HG03097 (cell line): ENCODE data around the gene CBY3.
"Not testable (repeated sequence)": the region's sequence is repeated elsewhere in the genome, so short reads cannot be mapped to it uniquely, and the experiment has no call there.

ENCODE experiments used
- ATAC-seq: cut with Tn5 transposase; IDR thresholded peaks from one replicate; pipeline ENCODE4 v1.9.1; 2021; ENCODE audit not compliant: unreplicated experiment, low FRiP score

Gene CBY3

DNA sequence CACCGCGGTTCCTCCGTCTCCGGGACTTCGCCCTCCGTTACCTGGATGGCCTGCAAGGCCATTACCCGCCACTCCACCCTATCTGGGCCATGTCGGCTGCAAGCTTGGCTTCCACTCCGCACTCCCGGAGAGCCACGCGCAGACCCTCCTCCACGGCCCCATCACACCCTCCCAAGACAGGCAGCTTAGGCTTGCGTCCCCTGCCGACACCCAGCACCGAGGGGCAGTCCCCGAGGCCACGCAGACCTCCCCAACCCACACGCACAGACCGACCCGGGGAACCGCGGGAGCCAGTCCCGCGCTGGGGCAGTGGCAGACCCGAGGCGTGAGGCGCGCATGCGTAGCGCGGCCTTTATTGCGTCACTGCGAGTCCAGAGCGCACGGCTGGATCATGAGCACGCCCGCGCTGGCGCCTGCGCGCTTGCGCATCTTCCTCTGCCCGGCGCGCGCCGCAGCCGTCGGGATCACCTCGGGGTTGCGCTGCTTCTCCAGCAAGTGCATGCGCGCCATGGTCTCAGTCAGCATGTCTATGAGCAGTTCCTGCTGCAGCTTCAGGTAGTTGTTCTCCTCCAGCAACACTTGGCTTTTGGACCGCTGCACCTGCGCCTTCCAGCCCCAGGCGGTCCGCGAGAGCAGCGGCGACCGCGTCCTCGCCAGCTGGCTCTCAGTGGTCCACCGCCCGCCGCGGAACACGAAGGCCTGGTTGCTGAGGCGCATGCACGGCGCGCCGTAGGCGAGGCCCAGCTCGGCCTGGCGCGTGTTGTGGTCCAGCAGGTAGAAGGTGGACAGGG, 2.4 kb downstream of the CBY3 start:
- peak; percentile 88 for ATAC-seq

- ATAC-seq = no peak
These were observed 12.4 kb downstream of the CBY3 start for GRCh38 chr5:179668391-179668790.

- not testable (repeated sequence) for ATAC-seq
These were observed 19.2 kb downstream of the CBY3 start for GRCh38 chr5:179661647-179662046.

DNA sequence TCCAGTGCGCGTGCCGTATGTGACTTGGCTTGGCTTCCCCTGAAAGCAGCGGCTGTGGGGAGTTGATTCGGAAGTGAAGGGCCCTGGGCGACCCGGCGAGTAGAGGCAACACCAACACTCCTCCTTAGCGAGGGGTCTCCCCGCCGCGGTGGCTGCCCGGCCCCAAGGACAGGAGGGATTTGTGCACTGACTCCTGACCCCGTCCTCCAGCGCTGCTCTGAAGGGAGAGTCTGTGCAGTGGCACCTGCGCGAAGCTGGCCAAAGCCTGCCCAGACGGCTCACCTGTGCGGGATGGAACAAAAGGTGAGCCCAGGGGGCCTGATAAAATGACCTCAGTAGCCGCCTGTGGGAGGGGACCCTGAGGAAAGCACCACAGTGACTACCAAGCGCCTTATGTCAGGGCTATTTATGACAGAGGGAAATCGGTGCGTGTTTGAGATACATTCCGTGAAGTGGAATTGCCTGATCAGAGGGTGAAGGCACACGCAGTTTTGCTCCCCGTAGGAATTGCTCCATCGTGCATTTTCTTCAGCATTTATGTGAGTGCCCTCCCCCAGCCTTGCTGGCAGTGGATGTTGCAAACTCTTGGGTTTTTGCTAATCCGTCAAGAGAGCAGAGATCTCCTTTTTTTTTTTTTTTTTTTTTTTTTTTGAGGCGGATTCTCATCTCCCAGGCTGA, 22.5 kb downstream of the CBY3 start:
- ATAC-seq = not testable (repeated sequence)

DNA sequence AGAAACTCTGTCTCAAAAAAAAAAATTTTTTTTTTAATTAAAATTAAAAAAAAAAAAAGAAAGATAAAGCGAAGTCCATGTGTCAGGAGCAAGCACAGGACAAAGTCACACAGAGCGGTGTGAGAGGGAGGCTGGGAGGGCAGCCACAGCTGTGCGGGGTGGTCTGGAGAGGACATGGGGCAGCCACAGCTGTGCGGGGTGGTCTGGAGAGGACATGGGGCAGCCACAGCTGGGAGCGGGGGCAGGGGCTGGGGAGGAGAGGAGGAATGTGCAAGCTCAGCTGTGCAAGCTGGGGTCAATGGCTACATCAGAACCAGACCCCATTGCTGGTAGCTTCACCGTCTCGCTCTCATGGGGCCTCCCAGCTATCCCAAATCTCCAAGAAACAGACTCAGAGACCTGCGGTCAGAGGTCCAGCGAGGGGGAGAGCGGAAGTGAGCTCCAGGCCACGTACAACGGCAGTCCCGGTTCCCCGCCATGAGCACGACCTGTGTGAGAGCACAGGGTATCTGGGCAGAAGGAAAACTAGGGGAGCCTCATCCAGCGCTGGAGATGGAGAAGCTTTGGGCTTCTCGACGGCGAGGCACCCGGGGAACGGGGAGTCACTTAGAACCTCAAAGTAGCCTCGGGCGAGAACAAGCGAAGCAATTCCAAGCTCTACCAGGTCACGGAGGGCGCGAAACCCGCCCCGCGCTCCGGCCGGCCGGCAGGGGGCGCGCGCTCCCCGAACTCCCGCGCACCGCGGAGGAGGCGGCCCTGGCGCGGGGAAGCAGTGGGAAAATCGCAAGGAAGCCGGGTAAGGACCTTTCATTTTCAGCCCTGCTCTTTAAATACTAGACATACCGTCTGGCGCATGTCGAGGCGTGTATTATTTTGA, 23.3 kb downstream of the CBY3 start:
- peak; percentile 87 for ATAC-seq

GRCh38 chr5:179653135-179653534, 27.7 kb downstream of the CBY3 start:
- not testable (repeated sequence) for ATAC-seq

DNA sequence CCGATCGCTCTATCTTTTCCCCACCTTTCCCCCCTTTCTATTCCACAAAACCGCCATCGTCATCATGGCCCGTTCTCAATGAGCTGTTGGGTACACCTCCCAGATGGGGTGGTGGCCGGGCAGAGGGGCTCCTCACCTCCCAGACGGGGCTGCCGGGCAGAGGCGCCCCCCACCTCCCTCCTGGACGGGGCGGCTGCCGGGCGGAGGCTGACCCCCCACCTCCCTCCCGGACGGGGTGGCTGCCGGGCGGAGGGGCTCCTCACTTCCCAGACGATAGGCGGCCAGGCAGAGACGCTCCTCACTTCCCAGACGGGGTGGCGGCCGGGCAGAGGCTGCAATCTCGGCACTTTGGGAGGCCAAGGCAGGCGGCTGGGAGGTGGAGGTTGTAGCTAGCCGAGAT, 30.6 kb downstream of the CBY3 start:
- not testable (repeated sequence) for ATAC-seq

- not testable (repeated sequence) for ATAC-seq
These were observed 31.6 kb downstream of the CBY3 start for GRCh38 chr5:179649166-179649703.

- no peak for ATAC-seq
These were observed 32.4 kb downstream of the CBY3 start for GRCh38 chr5:179648410-179648809.

- ATAC-seq = not testable (repeated sequence)
These were observed 36.1 kb downstream of the CBY3 start for GRCh38 chr5:179644766-179645165.

DNA sequence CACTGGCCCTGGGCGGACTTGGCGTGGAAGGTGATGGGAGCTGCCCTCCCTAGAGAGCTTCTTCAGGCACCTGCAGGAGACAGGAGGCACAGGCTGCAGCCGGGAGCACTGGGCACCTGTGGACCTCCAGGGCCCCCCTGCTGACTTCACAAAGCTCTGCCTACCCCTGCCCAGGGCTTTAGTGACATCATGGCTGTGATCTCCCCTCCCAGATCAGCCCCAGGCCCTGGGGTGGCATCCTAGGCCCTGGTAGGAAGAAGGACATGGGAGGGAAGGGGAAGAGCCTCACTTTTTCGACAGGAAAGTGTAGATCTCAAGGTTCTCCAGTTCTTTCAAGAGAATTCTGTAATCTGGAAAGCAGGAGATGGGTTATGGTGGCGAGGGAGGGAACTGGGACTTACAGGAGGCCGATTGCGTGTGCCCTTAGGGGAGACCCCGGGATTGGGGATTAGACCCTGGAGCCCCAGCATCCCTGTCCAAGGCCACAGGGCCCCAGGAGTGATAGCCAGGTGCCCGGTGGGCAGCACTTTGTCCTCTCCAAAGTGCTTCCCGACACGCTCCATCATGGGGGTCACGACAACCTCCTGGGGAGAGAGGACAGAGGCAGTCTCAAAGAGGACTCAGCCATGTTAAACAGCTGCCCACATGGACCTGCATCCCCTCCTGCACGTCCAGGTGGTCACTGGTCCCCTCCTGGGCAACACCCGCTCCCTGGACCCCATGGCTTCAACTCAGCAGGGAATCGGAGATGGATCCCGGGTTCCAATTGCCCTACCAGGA, 37.5 kb downstream of the CBY3 start:
- ATAC-seq = not testable (repeated sequence)

GRCh38 chr5:179642626-179643025, 38.2 kb downstream of the CBY3 start:
- not testable (repeated sequence) for ATAC-seq

DNA sequence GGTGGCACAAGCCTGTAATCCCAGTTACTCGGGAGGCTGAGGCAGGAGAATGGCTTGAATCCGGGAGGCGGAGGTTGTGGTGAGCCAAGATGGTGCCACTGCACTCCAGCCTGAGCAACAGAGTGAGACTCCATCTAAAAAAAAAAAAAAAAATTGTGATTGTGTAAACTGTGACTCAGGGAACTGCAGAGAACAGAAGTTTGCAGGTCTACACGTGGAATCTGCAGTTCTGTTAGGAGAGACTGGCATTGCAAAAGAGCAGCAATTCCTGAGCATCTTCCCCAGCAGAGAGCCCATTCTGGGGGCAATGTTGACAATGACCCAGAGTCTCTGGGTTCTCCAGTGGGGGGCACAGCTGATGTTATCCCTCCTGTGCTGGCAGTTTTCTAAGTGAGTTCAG, 39.1 kb downstream of the CBY3 start:
- ATAC-seq = not testable (repeated sequence)

- ATAC-seq = not testable (repeated sequence)
These were observed 41.5 kb downstream of the CBY3 start for GRCh38 chr5:179639296-179639695.

- peak; percentile 87 for ATAC-seq
These were observed 46.3 kb downstream of the CBY3 start for GRCh38 chr5:179634370-179635172.

DNA sequence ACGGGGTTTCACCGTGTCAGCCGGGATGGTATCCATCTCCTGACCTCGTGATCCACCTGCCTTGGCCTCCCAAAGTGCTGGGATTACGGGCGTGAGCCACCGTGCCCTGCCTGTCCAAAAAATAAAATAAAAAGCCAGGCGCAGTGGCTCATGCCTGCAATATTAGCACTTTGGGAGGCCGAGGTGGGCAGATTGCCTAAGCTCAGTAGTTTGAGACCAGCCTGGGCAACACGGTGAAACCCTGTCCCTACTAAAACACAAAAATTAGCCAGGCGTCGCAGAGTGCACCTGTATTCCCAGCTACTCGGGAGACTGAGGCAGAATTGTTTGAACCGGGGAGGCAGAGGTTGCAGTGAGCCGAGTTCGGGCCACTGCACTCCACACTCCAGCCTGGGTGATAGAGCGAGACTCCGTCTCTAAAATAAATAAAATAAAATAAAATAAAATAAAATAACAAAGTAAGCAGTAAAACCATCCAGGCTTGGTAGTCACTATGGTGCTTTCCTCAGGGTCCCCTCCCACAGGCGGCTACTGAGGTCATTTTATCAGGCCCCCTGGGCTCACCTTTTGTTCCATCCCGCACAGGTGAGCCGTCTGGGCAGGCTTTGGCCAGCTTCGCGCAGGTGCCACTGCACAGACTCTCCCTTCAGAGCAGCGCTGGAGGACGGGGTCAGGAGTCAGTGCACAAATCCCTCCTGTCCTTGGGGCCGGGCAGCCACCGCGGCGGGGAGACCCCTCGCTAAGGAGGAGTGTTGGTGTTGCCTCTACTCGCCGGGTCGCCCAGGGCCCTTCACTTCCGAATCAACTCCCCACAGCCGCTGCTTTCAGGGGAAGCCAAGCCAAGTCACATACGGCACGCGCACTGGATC, 47.1 kb downstream of the CBY3 start:
- ATAC-seq = peak; percentile 54
